Inflammatory macrophage treated with lipopolysaccharide for 1 hour (primary cell): ENCODE results near the gene ADORA2A.
A peak's percentile ranks its signal among the peaks of the same experiment; 100 is the strongest.
"Not testable (repeated sequence)": the region's sequence is repeated elsewhere in the genome, so short reads cannot be mapped to it uniquely, and the experiment has no call there.

Experiments
- DNase-seq, 2 donors: peaks; one replicate each; pipeline ENCODE4 v3.0.0-alpha.2; 2020 to 2022

ADORA2A gene

GRCh38 chr22:24455751-24456426 lies 28.5 kb downstream of the ADORA2A start:
- DNase-seq = no peak

- DNase-seq = no peak
Observed at GRCh38 chr22:24457894-24458420, 30.6 kb downstream of the ADORA2A start.

GRCh38 chr22:24459911-24460310 lies 32.5 kb downstream of the ADORA2A start:
- no peak for DNase-seq

GRCh38 chr22:24460418-24461089 lies 33.2 kb downstream of the ADORA2A start:
- DNase-seq = no peak

- peak; percentile 67 to 75 for DNase-seq
Observed at GRCh38 chr22:24463071-24463760, 35.8 kb downstream of the ADORA2A start.

GRCh38 chr22:24465566-24465965 lies 38.2 kb downstream of the ADORA2A start:
- no peak for DNase-seq

- DNase-seq = no peak
Observed at GRCh38 chr22:24465975-24466374, 38.6 kb downstream of the ADORA2A start.

GRCh38 chr22:24466716-24467328 lies 39.4 kb downstream of the ADORA2A start:
- DNase-seq = no peak

GRCh38 chr22:24467340-24467739 lies 39.9 kb downstream of the ADORA2A start:
- DNase-seq = no peak

GRCh38 chr22:24471570-24471969 lies 44.2 kb downstream of the ADORA2A start:
- no peak for DNase-seq

- DNase-seq = peak; percentile 75 to 80
Observed at GRCh38 chr22:24473284-24473683, 45.9 kb downstream of the ADORA2A start.

GRCh38 chr22:24474221-24474620 lies 46.8 kb downstream of the ADORA2A start:
- DNase-seq = peak; percentile 20 to 30

- DNase-seq = no peak
Observed at GRCh38 chr22:24474649-24475255, 47.4 kb downstream of the ADORA2A start.

GRCh38 chr22:24481641-24482040 lies 54.2 kb downstream of the ADORA2A start:
- DNase-seq = no peak

- peak; percentile 83 to 88 for DNase-seq
Observed at GRCh38 chr22:24482575-24482974, 55.2 kb downstream of the ADORA2A start.

- DNase-seq = no peak
Observed at GRCh38 chr22:24482998-24483397, 55.6 kb downstream of the ADORA2A start.

GRCh38 chr22:24483976-24484545 lies 56.7 kb downstream of the ADORA2A start:
- no peak for DNase-seq

GRCh38 chr22:24485170-24485569 lies 57.8 kb downstream of the ADORA2A start:
- no peak for DNase-seq

- DNase-seq = no peak
Observed at GRCh38 chr22:24485608-24486007, 58.2 kb downstream of the ADORA2A start.

GRCh38 chr22:24486501-24486921 lies 59.1 kb downstream of the ADORA2A start:
- peak in 1 of 2 donors; percentile 40 for DNase-seq

- DNase-seq = no peak
Observed at GRCh38 chr22:24489011-24489410, 61.6 kb downstream of the ADORA2A start.

GRCh38 chr22:24489434-24489833 lies 62.0 kb downstream of the ADORA2A start:
- not testable (repeated sequence) for DNase-seq
